OCI-LY7 (cell line): ENCODE measurements around the gene NGEF. TPM values are rescaled to one million over a fixed set of nuclear protein-coding genes. Genes with fewer than 3 reads are reported as not detected.

Experiments used
- BruUV-seq: library from RNA; stranded (reverse); fragments of 400-500 nt; replicated peaks from 2 replicates; lab custom pipeline; 2021; lab: Mats Ljungman, UMichigan
- CTCF ChIA-PET: fragments of 300-600 bp; sonication (Branson Sonifier 250); formaldehyde crosslinking; loops from one replicate; lab custom pipeline; 2022; ENCODE audit warnings: antibody characterized with exemption; ENCODE audit not compliant: unreplicated experiment; lab: Charles Lee
- POLR2A ChIA-PET: fragments of 300-600 bp; sonication (Branson Sonifier 250); formaldehyde crosslinking; loops from one replicate; lab custom pipeline; 2022; ENCODE audit warnings: antibody characterized with exemption; lab: Charles Lee
- DNase-seq: peaks from one replicate; pipeline ENCODE4 v3.0.0-alpha.2; 2015; ENCODE audit warnings: low spot score
- H2AFZ ChIP-seq: fragments of 200-600 bp; sonication (generic), shearing (Covaris generic); 2 replicates; pipeline ENCODE4 v1.6.1; 2014; ENCODE audit warnings: mild to moderate bottlenecking, antibody characterized with exemption, low read length, moderate library complexity
- H3K27ac ChIP-seq: fragments of 200-600 bp; sonication (generic); 2 replicates; pipeline ENCODE4 v1.5.1; 2014; ENCODE audit warnings: mixed run types, low read depth, mild to moderate bottlenecking, moderate library complexity, low read length, inconsistent platforms; ENCODE audit not compliant: poor library complexity, severe bottlenecking
- H3K36me3 ChIP-seq: fragments of 200-600 bp; sonication (generic); 2 replicates; pipeline ENCODE4 v1.6.1; 2014; ENCODE audit warnings: mild to moderate bottlenecking, antibody characterized with exemption, low read length, moderate library complexity, mixed read lengths; ENCODE audit not compliant: insufficient read depth
- H3K4me1 ChIP-seq: fragments of 200-600 bp; sonication (generic); 2 replicates; pipeline ENCODE4 v1.5.1; 2014; ENCODE audit warnings: mild to moderate bottlenecking, low read length; ENCODE audit not compliant: insufficient read depth, poor library complexity, severe bottlenecking
- H3K4me2 ChIP-seq: fragments of 200-600 bp; sonication (generic); 2 replicates; pipeline ENCODE4 v1.6.1; 2014; ENCODE audit warnings: mild to moderate bottlenecking, low read length
- H3K4me3 ChIP-seq: fragments of 200-600 bp; sonication (generic); 2 replicates; pipeline ENCODE4 v1.5.1; 2014; ENCODE audit warnings: mild to moderate bottlenecking, low read depth, low read length; ENCODE audit not compliant: poor library complexity, severe bottlenecking
- H3K79me2 ChIP-seq: fragments of 200-600 bp; sonication (generic); 2 replicates; pipeline ENCODE4 v1.6.1; 2016; ENCODE audit warnings: low read depth, mild to moderate bottlenecking, low read length, moderate library complexity, mixed read lengths; ENCODE audit not compliant: insufficient read depth
- H3K9me2 ChIP-seq: fragments of 200-600 bp; sonication (generic); 2 replicates; pipeline ENCODE4 v1.6.1; 2016; ENCODE audit warnings: mild to moderate bottlenecking, low read length, mixed read lengths; ENCODE audit not compliant: insufficient read depth
- H3K9me3 ChIP-seq: fragments of 200-600 bp; sonication (generic); 2 replicates; pipeline ENCODE4 v1.6.1; 2014; ENCODE audit warnings: mild to moderate bottlenecking, mixed run types, low read length, mixed read lengths
- H4K20me1 ChIP-seq: fragments of 200-600 bp; sonication (generic); 2 replicates; pipeline ENCODE4 v1.6.1; 2014; ENCODE audit warnings: mild to moderate bottlenecking, antibody characterized with exemption, low read length, moderate library complexity, mixed read lengths; ENCODE audit not compliant: insufficient read depth
- EZH2phosphoT487 ChIP-seq: fragments of 200-600 bp; sonication (generic); IDR thresholded peaks from 2 replicates; pipeline ENCODE4 v1.6.1; 2018; ENCODE audit warnings: low read depth, borderline replicate concordance, mild to moderate bottlenecking, mixed run types, antibody characterized with exemption, low read length, moderate library complexity, mixed read lengths
- intact Hi-C: fragments of 100-400 bp; cut with micrococcal nuclease; formaldehyde crosslinking; loops from one replicate; pipeline ENCODE4 v1.10.0; 2022; ENCODE audit not compliant: unreplicated experiment
- total RNA-seq, 2 experiments: library from RNA; depleted of rRNA in 1 of 2; stranded (reverse); fragments of >200 nt in 1 of 2; shearing (Covaris generic) in 1 of 2; gene quantifications; 2 replicates each; pipeline ENCODE4 v1.2.3, GENCODE V29; 2014 to 2022
- TF ChIP-seq, protein P1 (sequence below): fragments of 200-600 bp; sonication (generic); conservative IDR thresholded peaks from 2 replicates; pipeline ENCODE4 v1.5.1; 2014; ENCODE audit warnings: mild to moderate bottlenecking, antibody characterized with exemption, low read length, moderate library complexity, mixed read lengths

NGEF gene
- total RNA-seq, 2 experiments from 2014 or later: 0.82 TPM; not detected in 1

DNA sequence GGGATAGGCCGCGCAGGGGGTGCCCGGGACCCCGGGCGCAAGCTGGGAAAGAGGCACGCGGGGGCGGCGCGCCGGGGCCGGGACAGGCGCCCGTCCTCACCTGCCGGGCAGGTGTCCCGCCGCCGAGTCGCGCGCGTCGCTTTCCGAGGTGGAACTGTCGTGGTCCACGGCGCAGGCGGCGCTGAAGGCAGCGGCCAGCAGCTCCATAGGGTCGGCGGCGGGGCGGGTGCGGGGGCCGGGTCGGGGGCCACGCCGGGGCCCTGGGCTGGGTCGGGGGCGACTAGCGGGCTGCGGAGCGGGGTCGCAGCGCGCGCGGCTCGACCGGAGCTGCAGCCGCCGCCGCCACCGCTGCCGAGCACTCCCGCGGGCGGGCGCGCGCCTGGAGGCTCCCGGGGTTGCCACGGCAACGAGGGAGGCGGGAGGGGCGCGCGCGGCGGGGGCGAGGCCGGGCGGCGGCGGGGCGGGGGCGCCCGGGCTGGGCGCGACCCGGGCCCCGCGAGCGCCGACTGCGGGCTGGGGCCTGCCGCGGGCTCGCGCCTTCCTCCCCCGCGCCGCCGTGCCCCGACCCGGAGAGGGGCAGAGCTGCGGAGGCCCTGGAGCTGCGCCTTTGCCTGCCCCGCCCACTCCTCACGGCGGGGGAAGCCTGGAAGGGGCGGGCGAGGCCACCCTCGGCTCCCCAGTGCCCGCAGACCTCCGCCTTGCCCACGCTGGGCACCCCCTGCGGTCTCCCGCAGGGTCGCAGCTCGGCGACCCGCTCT is 85.1 kb downstream of the NGEF start:
- BruUV-seq: no TSS peak
- Histone ChIP-seq H3K4me1 (no peaks in the 10 kb centered on the region), H3K9me3 (no peaks in the 10 kb centered on the region), H3K27ac (no peak overlapping the region), H3K4me3 (no peak overlapping the region), H3K79me2 (no peaks in the 10 kb centered on the region), H3K9me2 (no peaks in the 10 kb centered on the region), H3K36me3 (no peaks in the 10 kb centered on the region), H4K20me1 (no peaks in the 10 kb centered on the region), H2AFZ (no peak overlapping the region), H3K4me2 (no peak overlapping the region)
- POLR2A ChIA-PET: interaction anchor here (0.6 kb wide), 1 partner anchor 38 kb away, joined by 4 read pairs; no protein-coding TSS in a partner anchor
- no peak for DNase-seq
- intact Hi-C loops: no loop called here
- CTCF ChIA-PET: no interaction called here
- TF ChIP-seq, protein P1, sequence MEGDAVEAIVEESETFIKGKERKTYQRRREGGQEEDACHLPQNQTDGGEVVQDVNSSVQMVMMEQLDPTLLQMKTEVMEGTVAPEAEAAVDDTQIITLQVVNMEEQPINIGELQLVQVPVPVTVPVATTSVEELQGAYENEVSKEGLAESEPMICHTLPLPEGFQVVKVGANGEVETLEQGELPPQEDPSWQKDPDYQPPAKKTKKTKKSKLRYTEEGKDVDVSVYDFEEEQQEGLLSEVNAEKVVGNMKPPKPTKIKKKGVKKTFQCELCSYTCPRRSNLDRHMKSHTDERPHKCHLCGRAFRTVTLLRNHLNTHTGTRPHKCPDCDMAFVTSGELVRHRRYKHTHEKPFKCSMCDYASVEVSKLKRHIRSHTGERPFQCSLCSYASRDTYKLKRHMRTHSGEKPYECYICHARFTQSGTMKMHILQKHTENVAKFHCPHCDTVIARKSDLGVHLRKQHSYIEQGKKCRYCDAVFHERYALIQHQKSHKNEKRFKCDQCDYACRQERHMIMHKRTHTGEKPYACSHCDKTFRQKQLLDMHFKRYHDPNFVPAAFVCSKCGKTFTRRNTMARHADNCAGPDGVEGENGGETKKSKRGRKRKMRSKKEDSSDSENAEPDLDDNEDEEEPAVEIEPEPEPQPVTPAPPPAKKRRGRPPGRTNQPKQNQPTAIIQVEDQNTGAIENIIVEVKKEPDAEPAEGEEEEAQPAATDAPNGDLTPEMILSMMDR: no peak
- TF ChIP-seq EZH2phosphoT487: no peak

DNA sequence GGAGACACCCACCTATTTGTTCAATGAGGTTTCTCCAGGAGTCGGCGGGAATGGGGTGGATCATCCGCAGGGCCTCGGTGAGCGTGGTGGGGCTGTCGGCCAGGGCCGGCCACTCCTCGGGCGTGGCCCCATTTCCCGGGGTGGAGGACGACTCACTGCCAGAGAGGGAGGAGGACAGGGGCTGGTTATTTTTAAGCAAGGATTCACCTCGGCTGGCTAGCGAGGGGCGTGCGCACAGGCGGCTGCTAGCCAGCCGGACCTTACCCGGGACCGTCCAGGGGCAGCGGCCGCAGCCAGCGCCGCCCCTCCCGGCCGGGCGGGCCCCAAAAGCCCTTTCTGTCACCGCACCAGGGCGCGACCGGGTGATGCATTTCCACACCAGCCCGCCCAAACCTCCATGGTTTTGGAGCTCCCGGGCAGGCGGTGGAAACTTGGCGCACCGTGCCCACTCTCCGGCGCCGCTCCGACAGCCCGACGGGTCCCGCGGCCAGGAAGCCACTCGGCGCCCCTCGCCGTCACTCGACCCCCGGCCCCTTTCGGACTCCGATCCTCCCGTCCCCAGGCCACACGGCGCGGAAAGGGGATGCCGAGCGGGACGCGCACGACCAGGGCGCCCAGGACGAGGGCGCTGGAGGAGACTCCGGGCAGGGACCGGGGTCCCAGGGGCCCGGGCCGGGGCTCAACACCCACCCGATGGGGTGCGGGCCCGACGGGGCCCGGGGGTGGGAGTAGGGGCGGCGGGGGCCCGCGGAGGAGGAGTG is 85.8 kb downstream of the NGEF start:
- Histone ChIP-seq H3K4me3 (no peak overlapping the region), H2AFZ (no peak overlapping the region)
- BruUV-seq: no TSS peak

More for the DNA sequence above, 85.8 kb downstream of the NGEF start:
- no peaks in the 10 kb centered on the region for H3K79me2 ChIP-seq
- no peak overlapping the region for H3K4me2 ChIP-seq
- H3K4me1 ChIP-seq: no peaks in the 10 kb centered on the region
- intact Hi-C loops: no loop called here
- TF ChIP-seq EZH2phosphoT487: no peak
- TF ChIP-seq, protein P1: no peak
- no peak overlapping the region for H3K27ac ChIP-seq
- POLR2A ChIA-PET: interaction anchor here (0.6 kb wide), 1 partner anchor 39 kb away, joined by 4 read pairs; no protein-coding TSS in a partner anchor
- H3K9me2 ChIP-seq: no peaks in the 10 kb centered on the region
- H4K20me1 ChIP-seq: no peaks in the 10 kb centered on the region
- DNase-seq: no peak
- H3K36me3 ChIP-seq: no peaks in the 10 kb centered on the region
- CTCF ChIA-PET: no interaction called here
- no peaks in the 10 kb centered on the region for H3K9me3 ChIP-seq
